NT2/D1 (cell line): ENCODE data around the gene NPPB.

Experiments
- DNase-seq: peaks from one replicate; pipeline ENCODE4 v3.0.0-alpha.2; 2011; ENCODE audit warnings: low read depth, low spot score
- H3K27me3 ChIP-seq: 2 replicates; pipeline ENCODE4 v1.6.0; 2011; ENCODE audit warnings: mild to moderate bottlenecking; ENCODE audit not compliant: insufficient read length, insufficient read depth
- H3K36me3 ChIP-seq: 2 replicates; pipeline ENCODE4 v1.6.1; 2011; ENCODE audit warnings: mild to moderate bottlenecking, low read length, mixed read lengths; ENCODE audit not compliant: insufficient read depth, insufficient read length
- H3K4me1 ChIP-seq: 2 replicates; pipeline ENCODE4 v1.5.1; 2011; ENCODE audit not compliant: insufficient read depth, insufficient read length
- H3K4me3 ChIP-seq: 2 replicates; pipeline ENCODE4 v1.5.1; 2011; ENCODE audit warnings: low read depth; ENCODE audit not compliant: insufficient read length
- H3K9ac ChIP-seq: 2 replicates; pipeline ENCODE4 v1.6.0; 2011; ENCODE audit warnings: low read depth; ENCODE audit not compliant: insufficient read length
- H3K9me3 ChIP-seq: 2 replicates; pipeline ENCODE4 v1.5.1; 2011; ENCODE audit warnings: mild to moderate bottlenecking, low read length; ENCODE audit not compliant: insufficient read depth
- SUZ12 ChIP-seq: IDR thresholded peaks from 2 replicates; pipeline ENCODE4 v1.6.1; 2011; ENCODE audit not compliant: insufficient read length, insufficient read depth; ENCODE audit errors: extremely low read depth
- YY1 ChIP-seq: IDR thresholded peaks from 2 replicates; pipeline ENCODE4 v1.6.1; 2011; ENCODE audit not compliant: insufficient read length, insufficient read depth
- ZNF274 ChIP-seq: IDR thresholded peaks from 2 replicates; pipeline ENCODE4 v1.6.1; 2011; ENCODE audit warnings: mild to moderate bottlenecking, low read depth, low read length

Gene NPPB

GRCh38 chr1:11880181-11880575 lies 21.4 kb upstream of the NPPB start:
- no peak for DNase-seq

GRCh38 chr1:11879311-11880180 lies 20.8 kb upstream of the NPPB start:
- no peak overlapping the region for H3K9ac ChIP-seq
- peaks cover 10% of the 10 kb centered on the region for H3K4me1 ChIP-seq
- no peak overlapping the region for H3K4me3 ChIP-seq
- no peak for TF ChIP-seq ZNF274
- no peaks in the 10 kb centered on the region for H3K9me3 ChIP-seq
- H3K27me3 ChIP-seq, result no peaks in the 10 kb centered on the region
- no peaks in the 10 kb centered on the region for H3K36me3 ChIP-seq
- DNase-seq, result no peak

More at GRCh38 chr1:11880181-11880575, 21.4 kb upstream of the NPPB start:
- no peaks in the 10 kb centered on the region for H3K36me3 ChIP-seq
- peaks cover 10% of the 10 kb centered on the region for H3K4me1 ChIP-seq
- H3K9me3 ChIP-seq, result no peaks in the 10 kb centered on the region
- H3K4me3 ChIP-seq, result no peak overlapping the region
- no peak overlapping the region for H3K9ac ChIP-seq
- no peaks in the 10 kb centered on the region for H3K27me3 ChIP-seq
- TF ChIP-seq YY1 (no peak), SUZ12 (no peak), ZNF274 (no peak)

GRCh38 chr1:11878891-11879190 lies 20.1 kb upstream of the NPPB start:
- Histone ChIP-seq H3K36me3 (no peaks in the 10 kb centered on the region), H3K27me3 (no peaks in the 10 kb centered on the region), H3K4me1 (peaks cover 10% of the 10 kb centered on the region), H3K9ac (no peak overlapping the region), H3K4me3 (no peak overlapping the region), H3K9me3 (no peaks in the 10 kb centered on the region)
- TF ChIP-seq ZNF274, result no peak
- TF ChIP-seq YY1, result no peak
- TF ChIP-seq SUZ12, result no peak
- DNase-seq, result no peak

- no peaks in the 10 kb centered on the region for H3K36me3 ChIP-seq
- H3K27me3 ChIP-seq, result no peaks in the 10 kb centered on the region
- no peaks in the 10 kb centered on the region for H3K9me3 ChIP-seq
- DNase-seq, result no peak
- H3K9ac ChIP-seq, result no peak overlapping the region
- H3K4me3 ChIP-seq, result no peak overlapping the region
- TF ChIP-seq ZNF274 (no peak), YY1 (no peak), SUZ12 (no peak)
- H3K4me1 ChIP-seq, result peaks cover 7% of the 10 kb centered on the region
These were observed 19.5 kb upstream of the NPPB start for GRCh38 chr1:11878081-11878890.

GRCh38 chr1:11877074-11877473 lies 18.3 kb upstream of the NPPB start:
- Histone ChIP-seq H3K4me3 (no peak overlapping the region), H3K36me3 (no peaks in the 10 kb centered on the region), H3K9ac (no peak overlapping the region), H3K9me3 (no peaks in the 10 kb centered on the region), H3K27me3 (no peaks in the 10 kb centered on the region), H3K4me1 (peaks cover 2% of the 10 kb centered on the region)
- DNase-seq, result no peak
- TF ChIP-seq SUZ12 (no peak), ZNF274 (no peak), YY1 (no peak)

GRCh38 chr1:11875094-11875493 lies 16.3 kb upstream of the NPPB start:
- no peak for DNase-seq
- TF ChIP-seq ZNF274, result no peak
- no peak for TF ChIP-seq SUZ12
- TF ChIP-seq YY1, result no peak
- H3K27me3 ChIP-seq, result no peaks in the 10 kb centered on the region

GRCh38 chr1:11874624-11875023 lies 15.9 kb upstream of the NPPB start:
- no peak overlapping the region for H3K4me3 ChIP-seq
- H3K9me3 ChIP-seq, result no peaks in the 10 kb centered on the region
- H3K4me1 ChIP-seq, result peaks cover 2% of the 10 kb centered on the region
- no peaks in the 10 kb centered on the region for H3K36me3 ChIP-seq
- no peak for DNase-seq
- no peaks in the 10 kb centered on the region for H3K27me3 ChIP-seq
- no peak overlapping the region for H3K9ac ChIP-seq
- TF ChIP-seq YY1 (no peak), ZNF274 (no peak), SUZ12 (no peak)

More at GRCh38 chr1:11875094-11875493, 16.3 kb upstream of the NPPB start:
- Histone ChIP-seq H3K9me3 (no peaks in the 10 kb centered on the region), H3K4me3 (no peak overlapping the region), H3K9ac (no peak overlapping the region), H3K36me3 (no peaks in the 10 kb centered on the region), H3K4me1 (peaks cover 2% of the 10 kb centered on the region)
